ENCODE results near the gene ATP2B1.
A peak's percentile ranks its signal among the peaks of the same experiment; 100 is the strongest.

The ATP2B1 gene

GRCh38 chr12:89576572-89577220 lies 131.9 kb downstream of the ATP2B1 start:
- no peak for DNase-seq

DNA sequence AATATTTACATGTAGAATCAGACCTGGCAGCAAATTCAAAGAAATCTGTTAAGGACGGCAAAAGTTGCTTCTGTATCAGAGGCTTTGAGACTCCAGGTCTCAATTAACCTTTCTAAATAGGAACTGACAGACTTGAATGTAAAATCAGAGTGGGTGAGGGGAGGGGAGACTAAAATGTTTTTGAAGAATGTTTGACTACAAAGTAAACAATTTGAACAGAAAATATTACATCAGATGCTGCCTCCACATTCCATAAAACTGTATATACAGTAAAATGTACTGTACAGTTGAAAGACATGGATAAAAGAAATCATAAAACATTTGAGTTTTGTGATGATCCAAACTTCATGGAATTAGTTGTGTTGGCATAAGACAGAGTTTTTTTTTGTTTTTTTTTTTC lies 133.3 kb downstream of the ATP2B1 start:
- peak; percentile 47 for DNase-seq

GRCh38 chr12:89574736-89575208 lies 133.9 kb downstream of the ATP2B1 start:
- peak; percentile 73 for DNase-seq

DNA sequence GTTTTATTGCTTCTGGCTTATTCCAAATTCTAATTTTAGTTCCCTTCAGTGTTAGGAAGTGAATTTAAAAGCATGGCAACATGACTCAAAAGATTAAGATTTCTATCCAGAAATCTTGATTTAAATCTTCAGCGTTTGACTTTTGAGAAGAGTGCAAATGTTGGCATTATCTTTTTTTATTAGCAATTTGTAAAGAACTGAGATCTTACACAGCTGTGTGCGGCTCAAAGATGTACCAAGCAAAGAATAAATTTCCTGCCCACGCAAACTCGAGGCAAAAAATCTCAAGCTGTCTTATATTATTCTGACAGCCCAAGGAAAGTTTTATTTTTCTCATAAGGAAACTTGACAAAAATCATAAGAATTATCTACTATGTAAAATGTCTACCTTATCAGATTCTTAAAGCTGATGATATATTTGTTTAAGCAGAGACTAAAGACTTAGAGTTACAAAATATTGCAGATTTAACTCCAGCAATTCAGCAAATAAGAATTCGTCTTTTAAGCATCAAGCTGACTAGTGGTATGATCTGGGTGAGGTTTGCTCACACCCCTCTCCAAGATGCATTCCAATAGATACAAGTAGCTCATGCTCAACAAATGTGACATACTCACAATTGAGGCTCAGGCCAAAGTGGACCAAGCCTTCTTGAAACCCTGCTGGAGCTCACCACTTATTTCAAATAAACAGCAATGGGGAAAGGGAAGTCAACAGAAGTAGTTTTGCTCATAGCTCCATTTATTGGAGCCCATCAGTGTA lies 135.4 kb downstream of the ATP2B1 start:
- peak; percentile 22 for DNase-seq

GRCh38 chr12:89571491-89572195 lies 137.0 kb downstream of the ATP2B1 start:
- DNase-seq: peak; percentile 81

- no peak for DNase-seq
Measured at GRCh38 chr12:89568484-89568883, 140.2 kb downstream of the ATP2B1 start.

DNA sequence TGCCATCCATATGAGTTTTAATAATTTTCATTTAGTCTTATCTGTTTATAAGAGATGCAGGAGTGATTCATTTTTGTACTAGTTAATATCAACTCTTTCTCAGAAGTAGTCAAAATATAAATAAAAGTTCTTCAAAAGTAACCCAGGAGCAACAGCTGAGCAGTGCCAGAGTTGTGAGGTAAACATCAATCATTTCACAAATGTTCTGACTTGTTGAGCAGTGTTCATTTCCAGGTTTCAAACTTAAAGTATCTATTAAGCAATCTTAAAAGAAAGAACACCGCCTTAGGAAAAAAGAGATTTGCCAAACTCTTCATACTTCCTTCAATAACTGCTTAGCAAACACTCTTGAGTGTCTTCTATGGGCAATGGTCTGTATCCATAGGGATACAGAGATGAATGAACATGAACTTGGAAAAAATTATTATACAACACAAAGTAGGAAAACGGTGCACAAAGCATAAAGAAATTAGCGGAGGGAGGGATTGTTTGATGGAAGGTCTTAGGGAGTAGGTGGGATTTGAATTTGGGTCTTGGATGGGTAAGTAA lies 140.9 kb downstream of the ATP2B1 start:
- no peak for DNase-seq

- peak; percentile 52 for DNase-seq
Measured at GRCh38 chr12:89566615-89567014, 142.0 kb downstream of the ATP2B1 start.

DNA sequence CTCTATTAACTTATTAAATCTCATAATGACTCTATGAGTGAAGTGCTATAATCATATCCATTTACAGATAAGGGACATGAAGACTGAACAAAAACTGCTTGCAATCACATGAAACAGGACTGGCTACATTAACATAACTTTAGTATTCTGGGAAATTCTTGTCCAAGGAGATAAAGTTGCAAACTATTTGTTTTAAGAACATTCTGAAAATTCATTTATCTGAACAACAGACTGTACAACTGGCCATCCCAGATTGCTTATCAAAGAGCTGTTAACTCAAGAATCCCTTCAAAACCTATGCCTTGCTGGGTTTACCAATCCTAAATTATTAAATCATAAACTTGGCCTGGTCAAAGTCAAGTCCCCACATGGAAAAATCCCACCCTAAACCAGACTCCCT lies 143.6 kb downstream of the ATP2B1 start:
- no peak for DNase-seq

GRCh38 chr12:89559753-89560152 lies 148.9 kb downstream of the ATP2B1 start:
- no peak for DNase-seq

GRCh38 chr12:89556976-89557375 lies 151.7 kb downstream of the ATP2B1 start:
- no peak for DNase-seq

GRCh38 chr12:89552376-89552775 lies 156.3 kb downstream of the ATP2B1 start:
- no peak for DNase-seq

GRCh38 chr12:89551747-89552146 lies 156.9 kb downstream of the ATP2B1 start:
- DNase-seq: no peak

- DNase-seq: no peak
Measured at GRCh38 chr12:89547101-89547500, 161.5 kb downstream of the ATP2B1 start.

DNA sequence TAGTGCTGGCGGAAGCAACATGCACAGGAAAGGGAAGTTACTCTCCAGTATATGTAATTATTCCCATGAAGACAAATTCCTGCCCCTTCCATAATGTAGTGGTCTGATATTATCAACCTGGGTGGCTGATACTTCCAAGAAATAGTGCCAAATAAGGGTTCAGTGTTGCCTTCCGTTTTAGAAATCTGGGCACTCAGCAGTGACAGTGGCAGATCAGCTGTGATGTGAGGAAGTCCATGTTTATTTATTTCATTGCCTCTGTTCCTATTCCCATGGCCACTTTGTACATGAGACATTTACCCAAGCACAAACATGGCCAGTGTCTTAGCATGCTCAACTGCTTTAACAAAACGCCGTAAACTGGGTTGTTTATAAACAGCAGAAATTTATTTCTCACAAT lies 162.5 kb downstream of the ATP2B1 start:
- no peak for DNase-seq

GRCh38 chr12:89544681-89545184 lies 163.9 kb downstream of the ATP2B1 start:
- DNase-seq: no peak

GRCh38 chr12:89544022-89544421 lies 164.6 kb downstream of the ATP2B1 start:
- no peak for DNase-seq

GRCh38 chr12:89542912-89543592 lies 165.6 kb downstream of the ATP2B1 start:
- peak; percentile 74 for DNase-seq

DNA sequence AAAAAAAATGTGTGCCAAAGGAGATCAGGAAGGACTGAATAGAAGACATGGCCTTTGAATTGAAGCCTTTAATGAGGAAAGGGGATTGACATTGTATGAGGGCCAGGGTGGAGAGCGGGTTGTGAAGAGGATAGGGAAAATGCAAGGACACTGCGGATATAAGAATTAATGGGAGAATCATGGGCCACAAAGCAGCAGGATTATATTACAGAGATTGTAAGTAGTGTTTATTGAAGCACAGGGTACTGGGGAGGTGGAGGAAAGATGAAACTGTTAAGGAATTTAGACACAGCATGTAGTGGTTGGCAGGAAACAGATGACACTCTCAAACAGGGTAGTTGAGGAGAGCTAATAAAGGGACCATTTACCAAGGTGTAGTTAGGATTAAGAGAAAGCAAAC lies 166.4 kb downstream of the ATP2B1 start:
- no peak for DNase-seq

DNA sequence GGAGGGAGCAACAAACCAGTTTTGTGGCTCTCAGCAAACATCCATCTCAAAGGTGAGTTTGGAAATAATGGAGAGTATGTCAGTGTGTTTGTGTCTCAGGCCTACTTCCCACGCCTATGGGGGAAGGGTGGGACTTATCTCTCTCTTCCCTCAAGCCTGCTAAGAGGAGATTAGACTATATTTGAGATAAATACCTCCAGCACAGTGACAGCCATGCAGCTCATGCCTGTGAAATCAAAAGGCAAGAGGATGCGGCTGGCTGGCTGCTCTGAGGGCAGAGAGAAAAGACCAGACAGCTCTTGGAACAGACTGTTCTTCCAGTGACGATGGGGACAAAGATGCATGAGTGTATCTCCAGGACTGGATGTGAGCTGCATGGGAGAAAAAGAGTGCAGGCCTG lies 168.1 kb downstream of the ATP2B1 start:
- no peak for DNase-seq

GRCh38 chr12:89539426-89540223 lies 169.0 kb downstream of the ATP2B1 start:
- no peak for DNase-seq

GRCh38 chr12:89538897-89539296 lies 169.7 kb downstream of the ATP2B1 start:
- no peak for DNase-seq
